Thymus (tissue), 11 donors: ENCODE measurements around the gene SYNPO2. TPM values are rescaled to one million over a fixed set of nuclear protein-coding genes. Genes with fewer than 3 reads are reported as not detected.

Experiments
- DNase-seq, 9 donors: peaks; one replicate each; pipeline ENCODE4 v3.0.0-alpha.2; 2013; ENCODE audit warnings: low spot score in 9 of 9, low read depth in 6 of 9, missing footprints in 1 of 9
- H3K27ac ChIP-seq, 2 donors: one replicate each; pipeline ENCODE4 v1.5.1; 2013; ENCODE audit warnings: control low read depth in 1 of 2, low read depth in 1 of 2, low read length in 1 of 2, mild to moderate bottlenecking in 1 of 2, moderate library complexity in 1 of 2
- H3K27me3 ChIP-seq, 2 donors: one replicate each; pipeline ENCODE4 v1.5.1; 2013; ENCODE audit warnings: low read length in 1 of 2; ENCODE audit not compliant: control insufficient read depth in 2 of 2, insufficient read depth in 1 of 2
- H3K36me3 ChIP-seq, 2 donors: one replicate each; pipeline ENCODE4 v1.5.1; 2013; ENCODE audit warnings: low read length in 1 of 2, mild to moderate bottlenecking in 1 of 2, moderate library complexity in 1 of 2; ENCODE audit not compliant: control insufficient read depth in 2 of 2, insufficient read depth in 2 of 2
- H3K4me1 ChIP-seq, 2 donors: one replicate each; pipeline ENCODE4 v1.5.1; 2013; ENCODE audit warnings: low read length in 2 of 2; ENCODE audit not compliant: control insufficient read depth in 2 of 2, insufficient read depth in 2 of 2
- H3K4me3 ChIP-seq, 2 donors: one replicate each; pipeline ENCODE4 v1.5.1; 2013; ENCODE audit warnings: low read length in 2 of 2, control low read depth in 1 of 2, mild to moderate bottlenecking in 1 of 2
- H3K9me3 ChIP-seq, 2 donors: one replicate each; pipeline ENCODE4 v1.5.1; 2013; ENCODE audit warnings: low read length in 1 of 2, mild to moderate bottlenecking in 1 of 2; ENCODE audit not compliant: control insufficient read depth in 2 of 2, insufficient read depth in 1 of 2
- WGBS: extraction: QIAGEN DNeasy Blood & Tissue Kit; methylation state at CpG from one replicate; pipeline ENCODE4 v1.1.7; 2013; 5-methylcytosine and 5-hydroxymethylcytosine counted together
- polyA plus RNA-seq: library from polyadenylated mRNA; stranded (reverse); fragments of 200-250 nt; gene quantifications from one replicate; pipeline ENCODE4 v1.2.3, GENCODE V29; 2013
- total RNA-seq: library from RNA; stranded (reverse); fragments of 120-200 nt; gene quantifications from one replicate; pipeline ENCODE4 v1.2.4, GENCODE V29; 2013
- donor health status: healthy.

The SYNPO2 gene
- total and polyA plus RNA-seq, 2 donors = 15.8 to 31.3 TPM

GRCh38 chr4:118898684-118899138, 10.1 kb downstream of the SYNPO2 start:
- no peaks in the 10 kb centered on the region for H3K36me3 ChIP-seq
- no peaks in the 10 kb centered on the region for H3K9me3 ChIP-seq
- no peak for DNase-seq
- no peak overlapping the region for H3K4me3 ChIP-seq
- WGBS = 97% methylated on average over 6 of the region's 6 CpGs
- H3K27me3 ChIP-seq = no peaks in the 10 kb centered on the region
- no peaks in the 10 kb centered on the region for H3K4me1 ChIP-seq
- no peak overlapping the region for H3K27ac ChIP-seq

- Histone ChIP-seq H3K4me1 (no peaks in the 10 kb centered on the region), H3K27me3 (no peaks in the 10 kb centered on the region), H3K36me3 (no peaks in the 10 kb centered on the region), H3K27ac (no peak overlapping the region), H3K4me3 (no peak overlapping the region), H3K9me3 (no peaks in the 10 kb centered on the region)
- DNase-seq = no peak
- 93% methylated on average over 3 of the region's 3 CpGs for WGBS
Observed at GRCh38 chr4:118904418-118904817, 15.8 kb downstream of the SYNPO2 start.

GRCh38 chr4:118904935-118905334, 16.3 kb downstream of the SYNPO2 start:
- Histone ChIP-seq H3K36me3 (no peaks in the 10 kb centered on the region), H3K4me3 (no peak overlapping the region), H3K4me1 (no peaks in the 10 kb centered on the region), H3K27me3 (no peaks in the 10 kb centered on the region), H3K27ac (peak overlapping the region in 1 of 2 donors; percentile 33), H3K9me3 (no peaks in the 10 kb centered on the region)
- no peak for DNase-seq
- WGBS = 45% methylated on average over 2 of the region's 2 CpGs

- no peaks in the 10 kb centered on the region for H3K9me3 ChIP-seq
- peak overlapping the region in 1 of 2 donors; percentile 33 for H3K27ac ChIP-seq
- H3K36me3 ChIP-seq = no peaks in the 10 kb centered on the region
- no peak overlapping the region for H3K4me3 ChIP-seq
- H3K4me1 ChIP-seq = no peaks in the 10 kb centered on the region
- WGBS = 83% methylated on average over 4 of the region's 4 CpGs
- no peaks in the 10 kb centered on the region for H3K27me3 ChIP-seq
- DNase-seq = no peak
Observed at GRCh38 chr4:118905566-118905965, 16.9 kb downstream of the SYNPO2 start.

GRCh38 chr4:118909173-118909956, 20.7 kb downstream of the SYNPO2 start:
- H3K4me1 ChIP-seq = no peaks in the 10 kb centered on the region

GRCh38 chr4:118910221-118910620, 21.6 kb downstream of the SYNPO2 start:
- Histone ChIP-seq H3K4me3 (no peak overlapping the region), H3K9me3 (no peaks in the 10 kb centered on the region), H3K27me3 (no peaks in the 10 kb centered on the region), H3K27ac (no peak overlapping the region), H3K4me1 (no peaks in the 10 kb centered on the region), H3K36me3 (no peaks in the 10 kb centered on the region)
- WGBS = 92% methylated on average over 3 of the region's 3 CpGs
- no peak for DNase-seq

More at GRCh38 chr4:118909173-118909956, 20.7 kb downstream of the SYNPO2 start:
- H3K9me3 ChIP-seq = no peaks in the 10 kb centered on the region
- no peaks in the 10 kb centered on the region for H3K36me3 ChIP-seq
- no peaks in the 10 kb centered on the region for H3K27me3 ChIP-seq
- 82% methylated on average over 8 of the region's 8 CpGs for WGBS
- H3K4me3 ChIP-seq = no peak overlapping the region
- no peak overlapping the region for H3K27ac ChIP-seq
- DNase-seq = no peak

- Histone ChIP-seq H3K4me1 (no peaks in the 10 kb centered on the region), H3K4me3 (no peak overlapping the region), H3K27ac (no peak overlapping the region), H3K27me3 (no peaks in the 10 kb centered on the region), H3K9me3 (no peaks in the 10 kb centered on the region), H3K36me3 (no peaks in the 10 kb centered on the region)
- 91% methylated on average over 3 of the region's 3 CpGs for WGBS
- no peak for DNase-seq
Observed at GRCh38 chr4:118911238-118911703, 22.6 kb downstream of the SYNPO2 start.

- H3K4me3 ChIP-seq = no peak overlapping the region
- H3K9me3 ChIP-seq = no peaks in the 10 kb centered on the region
- H3K4me1 ChIP-seq = no peaks in the 10 kb centered on the region
- no peak for DNase-seq
- H3K36me3 ChIP-seq = no peaks in the 10 kb centered on the region
- no peak overlapping the region for H3K27ac ChIP-seq
- H3K27me3 ChIP-seq = no peaks in the 10 kb centered on the region
- 98% methylated on average over 3 of the region's 3 CpGs for WGBS
Observed at GRCh38 chr4:118915468-118915867, 26.8 kb downstream of the SYNPO2 start.

- Histone ChIP-seq H3K9me3 (no peaks in the 10 kb centered on the region), H3K4me1 (no peaks in the 10 kb centered on the region), H3K27ac (peak overlapping the region in 1 of 2 donors; percentile 15), H3K4me3 (no peak overlapping the region), H3K27me3 (no peaks in the 10 kb centered on the region), H3K36me3 (no peaks in the 10 kb centered on the region)
- 98% methylated on average over 9 of the region's 9 CpGs for WGBS
- no peak for DNase-seq
Observed at GRCh38 chr4:118916691-118917289, 28.1 kb downstream of the SYNPO2 start.
